AG04449 (cell line): ENCODE results near the gene UNC13A.

Experiments used
- CTCF ChIA-PET: fragments of 350-600 bp; formaldehyde crosslinking; extraction: SDS; loops from one replicate; lab custom pipeline; 2021; ENCODE audit warnings: antibody characterized with exemption; lab: Yijun Ruan, JAX
- POLR2A ChIA-PET: fragments of 400-600, 350-600 bp; formaldehyde crosslinking; extraction: SDS; loops from one replicate; lab custom pipeline; 2020; ENCODE audit warnings: antibody characterized with exemption, inconsistent platforms; lab: Yijun Ruan, JAX
- DNase-seq: peaks from one replicate; pipeline ENCODE4 v3.0.0-alpha.2; 2010; ENCODE audit warnings: low read depth, low spot score
- H3K4me3 ChIP-seq: 2 replicates; pipeline ENCODE4 v1.5.1; 2011; ENCODE audit warnings: low read depth, mild to moderate bottlenecking, control low read depth, low read length
- TF ChIP-seq, protein P1 (sequence below): IDR thresholded peaks from one replicate; pipeline ENCODE4 v1.5.1; 2011; ENCODE audit warnings: mild to moderate bottlenecking, moderate library complexity, low read length, control low read depth, inconsistent platforms; ENCODE audit not compliant: insufficient read depth; ENCODE audit errors: missing control alignments

Gene UNC13A

DNA sequence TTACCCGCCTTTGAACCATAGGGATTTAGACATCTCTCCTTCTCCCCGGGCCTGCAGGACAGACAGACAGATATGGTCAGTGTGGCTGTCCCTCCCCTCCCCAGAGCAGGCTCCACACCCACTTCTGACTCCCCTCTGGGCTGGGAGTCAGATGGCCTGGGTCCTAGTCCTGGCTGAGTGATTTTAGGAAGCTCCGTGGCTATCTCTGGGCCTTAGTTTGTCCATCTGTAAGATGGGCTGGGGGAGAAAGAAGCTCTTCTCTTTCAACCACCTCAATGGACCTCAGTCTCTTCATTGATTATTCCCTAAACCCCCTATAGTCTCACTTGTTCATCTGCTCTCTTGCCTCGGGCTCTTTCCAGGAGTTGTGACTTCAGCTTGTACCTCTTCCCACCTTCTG, 35.5 kb downstream of the UNC13A start:
- POLR2A ChIA-PET, result no interaction called here
- CTCF ChIA-PET, result interaction anchor here (1.2 kb wide), 1 partner anchor 79 kb away, joined by 3 read pairs; no protein-coding TSS in a partner anchor
- TF ChIP-seq, protein P1, sequence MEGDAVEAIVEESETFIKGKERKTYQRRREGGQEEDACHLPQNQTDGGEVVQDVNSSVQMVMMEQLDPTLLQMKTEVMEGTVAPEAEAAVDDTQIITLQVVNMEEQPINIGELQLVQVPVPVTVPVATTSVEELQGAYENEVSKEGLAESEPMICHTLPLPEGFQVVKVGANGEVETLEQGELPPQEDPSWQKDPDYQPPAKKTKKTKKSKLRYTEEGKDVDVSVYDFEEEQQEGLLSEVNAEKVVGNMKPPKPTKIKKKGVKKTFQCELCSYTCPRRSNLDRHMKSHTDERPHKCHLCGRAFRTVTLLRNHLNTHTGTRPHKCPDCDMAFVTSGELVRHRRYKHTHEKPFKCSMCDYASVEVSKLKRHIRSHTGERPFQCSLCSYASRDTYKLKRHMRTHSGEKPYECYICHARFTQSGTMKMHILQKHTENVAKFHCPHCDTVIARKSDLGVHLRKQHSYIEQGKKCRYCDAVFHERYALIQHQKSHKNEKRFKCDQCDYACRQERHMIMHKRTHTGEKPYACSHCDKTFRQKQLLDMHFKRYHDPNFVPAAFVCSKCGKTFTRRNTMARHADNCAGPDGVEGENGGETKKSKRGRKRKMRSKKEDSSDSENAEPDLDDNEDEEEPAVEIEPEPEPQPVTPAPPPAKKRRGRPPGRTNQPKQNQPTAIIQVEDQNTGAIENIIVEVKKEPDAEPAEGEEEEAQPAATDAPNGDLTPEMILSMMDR, result no peak

DNA sequence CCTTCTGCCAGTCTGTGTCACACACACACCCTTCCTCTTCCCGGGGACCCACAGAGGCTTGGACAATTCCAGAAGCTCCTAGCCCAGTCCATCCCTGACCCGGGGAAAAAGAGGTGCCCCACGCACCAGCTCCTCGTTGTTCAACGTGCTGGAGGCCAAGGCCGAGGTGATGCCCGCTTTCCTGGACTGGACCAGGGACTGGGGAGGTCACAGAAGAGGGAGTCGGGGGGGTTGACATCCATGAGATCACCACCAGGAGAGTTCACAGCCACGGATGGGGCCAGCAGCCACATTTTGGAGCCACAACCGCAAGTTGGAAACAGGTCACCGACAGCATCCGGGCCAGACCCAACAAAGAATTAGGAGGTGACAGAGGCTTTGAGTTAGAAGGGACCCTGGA, 39.4 kb downstream of the UNC13A start:
- no peak for DNase-seq
- CTCF ChIA-PET, result no interaction called here
- H3K4me3 ChIP-seq, result no peak overlapping the region
- TF ChIP-seq, protein P1, result no peak
- POLR2A ChIA-PET, result no interaction called here

More for the DNA sequence above, 35.5 kb downstream of the UNC13A start:
- H3K4me3 ChIP-seq, result no peak overlapping the region
- DNase-seq, result no peak

DNA sequence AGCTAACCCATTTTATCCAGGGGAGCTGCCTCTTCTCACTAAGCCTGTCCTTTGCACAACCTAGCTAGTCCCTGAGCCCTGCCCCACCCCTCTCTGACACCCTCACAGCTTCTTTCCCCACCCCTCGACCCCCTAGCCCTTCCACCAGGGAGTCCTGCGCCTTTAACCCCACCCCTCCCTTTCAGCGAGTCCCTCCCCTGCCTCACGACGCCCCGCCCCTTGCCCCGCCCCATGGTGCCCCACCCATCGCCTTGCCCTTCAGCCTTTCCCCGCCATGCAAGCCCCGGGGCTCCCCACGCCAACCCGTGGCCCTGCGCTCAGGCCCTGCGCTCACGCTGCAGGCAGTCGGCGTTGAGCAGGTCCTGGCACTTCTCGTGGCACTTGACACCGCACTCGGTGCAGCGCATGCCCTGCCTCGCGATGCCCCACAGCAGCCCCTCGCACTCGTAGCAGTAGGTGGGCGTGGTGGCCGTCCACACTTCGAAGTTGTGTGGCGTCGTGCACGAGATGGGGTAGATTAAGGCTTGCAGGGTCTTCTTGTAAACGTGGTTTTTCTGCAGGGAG, 40.0 kb downstream of the UNC13A start:
- DNase-seq, result no peak
- TF ChIP-seq, protein P1, result no peak
- ChIA-PET CTCF (no interaction called here), POLR2A (no interaction called here)
- no peak overlapping the region for H3K4me3 ChIP-seq

DNA sequence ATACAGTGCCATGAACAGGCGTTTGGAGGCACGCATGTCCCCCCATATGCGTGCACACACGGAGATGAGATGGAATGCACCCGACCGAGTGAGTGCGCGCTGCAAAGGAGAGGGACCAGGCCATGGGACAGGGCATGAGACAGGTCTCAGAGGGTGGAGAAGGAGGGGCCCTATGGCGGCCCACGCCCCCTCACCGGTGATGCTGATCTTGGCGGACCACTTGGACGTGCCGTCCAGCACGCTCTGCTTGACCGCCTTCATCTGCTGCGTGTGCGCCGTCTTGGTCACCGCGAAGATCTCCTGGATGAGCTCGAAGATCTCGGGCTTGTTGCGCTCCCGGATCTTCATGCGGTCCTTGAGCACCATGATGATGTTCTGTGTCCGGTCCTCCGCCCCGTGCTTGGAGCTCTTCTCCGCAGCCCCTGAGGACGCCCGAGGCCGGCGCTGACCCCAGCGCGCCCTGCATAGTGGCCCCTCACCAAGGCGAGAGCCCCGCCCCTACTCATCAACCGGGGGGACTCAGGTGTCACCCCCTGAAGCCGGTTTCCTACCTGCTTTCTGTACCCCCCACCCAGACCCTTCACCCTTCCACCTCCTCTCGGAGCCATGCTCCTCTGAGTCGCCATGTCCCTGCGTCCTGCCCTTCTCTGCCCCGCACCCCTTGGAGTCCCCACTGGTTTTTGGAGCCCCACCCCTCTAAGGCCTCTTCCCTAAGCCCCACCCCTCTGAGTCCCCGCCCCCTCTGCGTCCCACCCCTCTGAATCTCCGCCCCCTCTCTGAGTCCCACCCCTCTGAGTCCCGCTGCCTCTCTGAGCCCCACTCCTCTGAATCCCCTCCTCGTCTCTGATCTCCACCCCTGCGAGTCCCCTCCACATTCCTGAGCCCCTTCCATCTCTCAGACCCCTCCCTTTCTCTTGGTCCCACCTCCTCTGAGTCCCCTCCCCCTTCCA, 40.8 kb downstream of the UNC13A start:
- POLR2A ChIA-PET, result no interaction called here
- no peak for DNase-seq
- no peak overlapping the region for H3K4me3 ChIP-seq
- CTCF ChIA-PET, result no interaction called here
- TF ChIP-seq, protein P1, result no peak

DNA sequence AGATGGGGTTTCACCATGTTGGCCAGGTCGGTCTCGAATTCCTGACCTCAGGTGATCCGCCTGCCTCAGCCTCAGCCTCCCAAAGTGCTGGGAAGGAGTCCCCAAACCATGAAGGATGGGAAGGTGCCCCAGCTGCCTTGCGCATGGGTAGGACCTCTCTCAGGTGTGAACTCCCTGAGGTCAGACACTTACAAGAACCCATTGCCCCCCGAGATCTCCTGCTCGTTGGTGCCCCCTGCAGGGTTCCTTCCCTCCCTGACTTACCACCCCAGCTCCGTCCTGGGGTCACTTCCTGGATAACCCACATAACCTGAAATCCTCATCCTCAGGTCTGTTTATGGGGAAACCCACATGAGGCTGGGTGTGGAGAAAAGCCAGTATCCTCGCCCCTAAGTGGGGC, 41.7 kb downstream of the UNC13A start:
- DNase-seq, result no peak
- TF ChIP-seq, protein P1, result no peak
- POLR2A ChIA-PET, result no interaction called here
- no peak overlapping the region for H3K4me3 ChIP-seq
- CTCF ChIA-PET, result no interaction called here

DNA sequence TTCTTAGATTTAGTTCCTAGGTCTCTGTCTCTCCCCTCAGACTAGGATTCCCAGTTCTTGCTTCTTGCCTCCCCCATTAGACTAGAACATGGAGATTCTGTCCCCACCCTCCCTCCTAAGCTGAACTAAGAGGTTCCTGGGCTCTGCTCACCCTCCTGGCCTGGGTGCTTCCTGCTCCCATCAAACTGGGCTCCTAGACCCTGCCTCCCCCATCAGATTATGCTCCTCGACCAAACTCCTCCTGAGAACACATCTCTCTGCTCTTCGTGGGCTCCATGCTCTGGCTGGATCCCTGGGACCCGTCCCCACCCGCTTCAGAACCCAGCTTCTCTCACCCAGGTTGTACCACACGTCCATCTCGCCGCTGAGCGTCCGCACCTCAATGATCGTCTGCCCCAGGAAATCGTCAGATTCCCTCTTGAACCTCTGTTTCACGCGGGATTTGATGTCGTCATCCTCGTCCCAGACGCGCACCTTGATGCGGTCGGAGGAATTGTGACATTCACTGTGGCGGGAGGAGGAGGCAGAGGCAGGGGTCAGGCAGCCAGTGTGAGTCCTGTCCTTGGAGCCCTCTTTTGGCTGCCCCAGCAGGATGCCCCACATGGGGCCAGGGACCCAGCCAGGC, 42.7 kb downstream of the UNC13A start:
- POLR2A ChIA-PET, result no interaction called here
- DNase-seq, result no peak
- TF ChIP-seq, protein P1, result no peak
- CTCF ChIA-PET, result no interaction called here
- H3K4me3 ChIP-seq, result no peak overlapping the region
